Stimulated activated CD8-positive, alpha-beta memory T cell treated with anti-CD3 and anti-CD28 coated beads, Interleukin-7, amount 100 ng/mL, for 24 hours (primary cell): ENCODE measurements around the gene CIROP.

Experiments
- DNase-seq: peaks from one replicate; pipeline ENCODE4 v3.0.0-alpha.2; 2020; ENCODE audit warnings: low read depth

CIROP gene

GRCh38 chr14:23131482-23131881 lies 26.7 kb upstream of the CIROP start:
- DNase-seq, result no peak

- DNase-seq, result no peak
These were observed 26.1 kb upstream of the CIROP start for GRCh38 chr14:23130871-23131270.

- no peak for DNase-seq
These were observed 25.0 kb upstream of the CIROP start for GRCh38 chr14:23129759-23130316.

GRCh38 chr14:23128969-23129758 lies 24.4 kb upstream of the CIROP start:
- DNase-seq, result no peak

GRCh38 chr14:23127861-23128260 lies 23.1 kb upstream of the CIROP start:
- no peak for DNase-seq

GRCh38 chr14:23126548-23127278 lies 21.9 kb upstream of the CIROP start:
- DNase-seq, result no peak

- DNase-seq, result no peak
These were observed 21.2 kb upstream of the CIROP start for GRCh38 chr14:23125933-23126524.

- DNase-seq, result no peak
These were observed 20.2 kb upstream of the CIROP start for GRCh38 chr14:23125011-23125410.

- no peak for DNase-seq
These were observed 19.7 kb upstream of the CIROP start for GRCh38 chr14:23124337-23124954.

- DNase-seq, result no peak
These were observed 18.6 kb upstream of the CIROP start for GRCh38 chr14:23123419-23123818.

GRCh38 chr14:23122086-23122485 lies 17.3 kb upstream of the CIROP start:
- DNase-seq, result no peak

- no peak for DNase-seq
These were observed 16.6 kb upstream of the CIROP start for GRCh38 chr14:23121361-23121771.

GRCh38 chr14:23120541-23121251 lies 15.9 kb upstream of the CIROP start:
- peak; percentile 56 for DNase-seq

- DNase-seq, result no peak
These were observed 14.9 kb upstream of the CIROP start for GRCh38 chr14:23119363-23120327.

- no peak for DNase-seq
These were observed 13.9 kb upstream of the CIROP start, which contains the start of gene CEBPE for GRCh38 chr14:23118506-23119362. CEBPE (minus strand) TSS chr14:23119255; CDS start chr14:23119091, 164 bp downstream.

- DNase-seq, result no peak
These were observed 12.7 kb upstream of the CIROP start for GRCh38 chr14:23117371-23118020.

GRCh38 chr14:23115918-23116317 lies 11.1 kb upstream of the CIROP start:
- no peak for DNase-seq

GRCh38 chr14:23115039-23115731 lies 10.4 kb upstream of the CIROP start:
- DNase-seq, result no peak
